Activated T-cell treated with anti-CD3 and anti-CD28 coated beads, Interleukin-2, amount 50 U/mL, for 72 hours (primary cell): Measurements from ENCODE around the gene ATP11C. TPM values are rescaled to one million over a fixed set of nuclear protein-coding genes. Genes with fewer than 3 reads are reported as not detected.
"Not testable (repeated sequence)": the region's sequence is repeated elsewhere in the genome, so short reads cannot be mapped to it uniquely, and the experiment has no call there.

Experiments used
- ATAC-seq, 2 donors: fragments of 150-1000 bp; cut with Tn5 transposase; replicated peaks in 1 of 2; 2 replicates each; pipeline ENCODE4 v1.10.0; 2021; ENCODE audit warnings: moderate library complexity in 2 of 2, mild to moderate bottlenecking in 1 of 2
- DNase-seq, 2 donors: peaks; one replicate each; pipeline ENCODE4 v3.0.0; 2021 to 2022; ENCODE audit warnings: mixed read lengths in 1 of 2
- H3K27ac Mint-ChIP-seq: one replicate; pipeline ENCODE4 v1.8.0; 2022; ENCODE audit warnings: mild to moderate bottlenecking, moderate library complexity, mixed read lengths
- H3K27me3 Mint-ChIP-seq: one replicate; pipeline ENCODE4 v1.8.0; 2022; ENCODE audit warnings: low read depth, mixed read lengths
- H3K36me3 Mint-ChIP-seq, 2 donors: one replicate each; pipeline ENCODE4 v1.8.0; 2022; ENCODE audit warnings: mixed read lengths in 2 of 2, mild to moderate bottlenecking in 1 of 2; ENCODE audit not compliant: insufficient read depth in 2 of 2
- H3K4me1 Mint-ChIP-seq: one replicate; pipeline ENCODE4 v1.8.0; 2022; ENCODE audit warnings: low read depth, mixed read lengths
- H3K4me3 Mint-ChIP-seq, 2 donors: one replicate each; pipeline ENCODE4 v1.8.0; 2022; ENCODE audit warnings: mild to moderate bottlenecking in 2 of 2, mixed read lengths in 2 of 2, moderate library complexity in 2 of 2
- H3K9me3 Mint-ChIP-seq, 2 donors: one replicate each; pipeline ENCODE4 v1.8.0; 2022; ENCODE audit warnings: mixed read lengths in 2 of 2
- total RNA-seq, 2 donors: library from RNA; stranded (reverse); gene quantifications; one replicate each; pipeline ENCODE4 v1.2.3, GENCODE V29; 2022

ATP11C gene
- total RNA-seq, 2 donors from 2014 or later = 15.6 to 19.1 TPM

GRCh38 chrX:139877710-139878414 is 55.0 kb downstream of the ATP11C start:
- ATAC-seq = no peak
- Mint-ChIP-seq H3K27me3 (peaks cover 24% of the 10 kb centered on the region), H3K36me3 (no peaks in the 10 kb centered on the region), H3K4me1 (peaks cover 11% of the 10 kb centered on the region), H3K27ac (no peak overlapping the region), H3K4me3 (no peak overlapping the region), H3K9me3 (peaks cover 0 to 1% of the 10 kb centered on the region in 2 donors)
- DNase-seq = no peak

GRCh38 chrX:139875841-139876240 is 57.0 kb downstream of the ATP11C start:
- H3K27ac Mint-ChIP-seq = no peak overlapping the region
- H3K9me3 Mint-ChIP-seq = peaks cover 0 to 1% of the 10 kb centered on the region in 2 donors
- H3K36me3 Mint-ChIP-seq = no peaks in the 10 kb centered on the region
- ATAC-seq = no peak
- peaks cover 7% of the 10 kb centered on the region for H3K4me1 Mint-ChIP-seq
- DNase-seq = no peak
- peaks cover 24% of the 10 kb centered on the region for H3K27me3 Mint-ChIP-seq
- no peak overlapping the region for H3K4me3 Mint-ChIP-seq

- Mint-ChIP-seq H3K27me3 (no peaks in the 10 kb centered on the region), H3K36me3 (no peaks in the 10 kb centered on the region), H3K9me3 (no peaks in the 10 kb centered on the region), H3K4me1 (no peaks in the 10 kb centered on the region), H3K4me3 (no peak overlapping the region), H3K27ac (no peak overlapping the region)
- DNase-seq (no peak), ATAC-seq (no peak)
These were observed 63.1 kb downstream of the ATP11C start for GRCh38 chrX:139869796-139870195.

- Mint-ChIP-seq H3K27ac (peak overlapping the region; percentile 76), H3K4me1 (no peaks in the 10 kb centered on the region), H3K4me3 (no peak overlapping the region), H3K36me3 (peaks cover 2 to 3% of the 10 kb centered on the region in 2 donors), H3K27me3 (no peaks in the 10 kb centered on the region), H3K9me3 (no peaks in the 10 kb centered on the region)
- DNase-seq (no peak), ATAC-seq (peak; percentile 26 to 41)
These were observed 68.2 kb downstream of the ATP11C start for GRCh38 chrX:139864640-139865039.

- Mint-ChIP-seq H3K4me1 (no peaks in the 10 kb centered on the region), H3K27me3 (peaks cover 6% of the 10 kb centered on the region), H3K36me3 (peaks cover 2 to 3% of the 10 kb centered on the region in 2 donors), H3K9me3 (no peaks in the 10 kb centered on the region), H3K4me3 (no peak overlapping the region), H3K27ac (peak overlapping the region; percentile 38)
- no peak for ATAC-seq
- no peak for DNase-seq
These were observed 70.6 kb downstream of the ATP11C start for GRCh38 chrX:139862208-139862607.

GRCh38 chrX:139856826-139857225 is 76.0 kb downstream of the ATP11C start:
- H3K4me1 Mint-ChIP-seq, DNase-seq, ATAC-seq, H3K9me3 Mint-ChIP-seq, H3K36me3 Mint-ChIP-seq, H3K27ac Mint-ChIP-seq, H3K4me3 Mint-ChIP-seq, H3K27me3 Mint-ChIP-seq: not testable (repeated sequence)

- Mint-ChIP-seq H3K27ac (no peak overlapping the region), H3K4me1 (no peaks in the 10 kb centered on the region), H3K36me3 (peaks cover 0 to 3% of the 10 kb centered on the region in 2 donors), H3K9me3 (no peaks in the 10 kb centered on the region), H3K4me3 (no peak overlapping the region), H3K27me3 (peaks cover 12% of the 10 kb centered on the region)
- DNase-seq (no peak), ATAC-seq (no peak)
These were observed 81.1 kb downstream of the ATP11C start for GRCh38 chrX:139851730-139852129.

GRCh38 chrX:139850968-139851367 is 81.9 kb downstream of the ATP11C start:
- DNase-seq (no peak), ATAC-seq (no peak)
- peaks cover 14% of the 10 kb centered on the region for H3K27me3 Mint-ChIP-seq
- no peaks in the 10 kb centered on the region for H3K4me1 Mint-ChIP-seq
- peaks cover 0 to 3% of the 10 kb centered on the region in 2 donors for H3K36me3 Mint-ChIP-seq
- H3K4me3 Mint-ChIP-seq = no peak overlapping the region
- H3K9me3 Mint-ChIP-seq = no peaks in the 10 kb centered on the region
- no peak overlapping the region for H3K27ac Mint-ChIP-seq

GRCh38 chrX:139844884-139845283 is 88.0 kb downstream of the ATP11C start:
- Mint-ChIP-seq H3K27me3 (peaks cover 12% of the 10 kb centered on the region), H3K4me3 (no peak overlapping the region)

GRCh38 chrX:139844163-139844562 is 88.7 kb downstream of the ATP11C start:
- H3K27me3 Mint-ChIP-seq = peaks cover 12% of the 10 kb centered on the region
- DNase-seq = no peak
- peaks cover 6 to 8% of the 10 kb centered on the region in 2 donors for H3K36me3 Mint-ChIP-seq
- H3K4me1 Mint-ChIP-seq = peaks cover 7% of the 10 kb centered on the region
- H3K4me3 Mint-ChIP-seq = no peak overlapping the region
- H3K9me3 Mint-ChIP-seq = peaks cover 0 to 4% of the 10 kb centered on the region in 2 donors
- no peak overlapping the region for H3K27ac Mint-ChIP-seq
- ATAC-seq = peak; percentile 55 to 71

More at GRCh38 chrX:139844884-139845283, 88.0 kb downstream of the ATP11C start:
- no peak overlapping the region for H3K27ac Mint-ChIP-seq
- DNase-seq (no peak), ATAC-seq (no peak)
- H3K4me1 Mint-ChIP-seq = peaks cover 7% of the 10 kb centered on the region
- H3K9me3 Mint-ChIP-seq = peaks cover 0 to under 1% of the 10 kb centered on the region in 2 donors
- H3K36me3 Mint-ChIP-seq = peaks cover 3 to 4% of the 10 kb centered on the region in 2 donors

GRCh38 chrX:139842326-139843185 is 90.3 kb downstream of the ATP11C start:
- H3K9me3 Mint-ChIP-seq = peaks cover 0 to 5% of the 10 kb centered on the region in 2 donors
- no peak for DNase-seq
- no peak for ATAC-seq

GRCh38 chrX:139836335-139836734 is 96.5 kb downstream of the ATP11C start:
- not testable (repeated sequence) for DNase-seq, H3K27ac Mint-ChIP-seq, ATAC-seq, H3K27me3 Mint-ChIP-seq, H3K9me3 Mint-ChIP-seq, H3K4me3 Mint-ChIP-seq, H3K36me3 Mint-ChIP-seq
- peaks cover 16% of the 10 kb centered on the region for H3K4me1 Mint-ChIP-seq

More at GRCh38 chrX:139842326-139843185, 90.3 kb downstream of the ATP11C start:
- peaks cover 8 to 9% of the 10 kb centered on the region in 2 donors for H3K36me3 Mint-ChIP-seq
- H3K4me1 Mint-ChIP-seq = peaks cover 7% of the 10 kb centered on the region
- peaks cover 12% of the 10 kb centered on the region for H3K27me3 Mint-ChIP-seq
- no peak overlapping the region for H3K4me3 Mint-ChIP-seq
- no peak overlapping the region for H3K27ac Mint-ChIP-seq

- Mint-ChIP-seq H3K4me3 (no peak overlapping the region), H3K27ac (no peak overlapping the region), H3K9me3 (peaks cover 0 to 5% of the 10 kb centered on the region in 2 donors), H3K4me1 (peaks cover 21% of the 10 kb centered on the region), H3K27me3 (no peaks in the 10 kb centered on the region), H3K36me3 (peaks cover 4 to 6% of the 10 kb centered on the region in 2 donors)
- DNase-seq = no peak
- ATAC-seq = no peak
These were observed 98.0 kb downstream of the ATP11C start for GRCh38 chrX:139834879-139835278.
